ENCODE results near the gene DEFB110.

DNA sequence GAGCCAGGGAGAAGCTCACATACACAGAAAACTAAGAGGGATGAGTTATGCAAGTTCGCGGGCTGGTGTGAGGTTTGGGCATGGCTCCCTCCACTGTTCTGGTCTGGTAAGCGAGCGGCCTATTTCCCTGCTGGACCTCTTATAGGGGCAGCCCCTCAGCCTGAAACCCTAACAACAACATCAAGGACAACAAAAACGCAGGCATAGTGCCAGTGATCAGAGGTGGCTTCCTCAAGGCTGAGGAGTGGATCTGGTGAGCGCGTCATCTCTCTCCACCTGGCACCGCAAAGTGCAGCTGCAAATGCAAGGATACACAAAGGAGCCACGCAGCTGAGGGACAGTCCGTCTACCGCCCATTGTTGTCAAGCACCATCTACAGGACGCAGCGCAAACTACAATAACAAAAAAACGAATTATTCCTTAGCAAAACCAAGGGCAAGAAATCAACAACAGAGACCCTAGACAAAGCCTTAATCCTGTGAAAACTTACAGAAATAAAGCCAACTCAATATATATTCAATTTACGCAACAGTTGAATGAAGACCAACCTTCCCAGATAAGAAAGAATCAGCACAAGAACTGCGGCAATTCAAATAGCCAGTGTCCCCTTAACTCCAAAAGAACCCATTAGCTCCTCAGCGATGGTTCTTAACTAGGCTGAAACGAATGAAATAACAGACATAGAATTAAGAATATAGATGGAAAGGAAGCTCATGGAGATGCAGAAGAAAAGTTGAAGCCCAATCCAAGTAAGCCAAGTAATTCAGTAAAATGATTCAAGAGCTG, 9.2 kb upstream of the DEFB110 start:
- TF ChIP-seq, protein P1, sequence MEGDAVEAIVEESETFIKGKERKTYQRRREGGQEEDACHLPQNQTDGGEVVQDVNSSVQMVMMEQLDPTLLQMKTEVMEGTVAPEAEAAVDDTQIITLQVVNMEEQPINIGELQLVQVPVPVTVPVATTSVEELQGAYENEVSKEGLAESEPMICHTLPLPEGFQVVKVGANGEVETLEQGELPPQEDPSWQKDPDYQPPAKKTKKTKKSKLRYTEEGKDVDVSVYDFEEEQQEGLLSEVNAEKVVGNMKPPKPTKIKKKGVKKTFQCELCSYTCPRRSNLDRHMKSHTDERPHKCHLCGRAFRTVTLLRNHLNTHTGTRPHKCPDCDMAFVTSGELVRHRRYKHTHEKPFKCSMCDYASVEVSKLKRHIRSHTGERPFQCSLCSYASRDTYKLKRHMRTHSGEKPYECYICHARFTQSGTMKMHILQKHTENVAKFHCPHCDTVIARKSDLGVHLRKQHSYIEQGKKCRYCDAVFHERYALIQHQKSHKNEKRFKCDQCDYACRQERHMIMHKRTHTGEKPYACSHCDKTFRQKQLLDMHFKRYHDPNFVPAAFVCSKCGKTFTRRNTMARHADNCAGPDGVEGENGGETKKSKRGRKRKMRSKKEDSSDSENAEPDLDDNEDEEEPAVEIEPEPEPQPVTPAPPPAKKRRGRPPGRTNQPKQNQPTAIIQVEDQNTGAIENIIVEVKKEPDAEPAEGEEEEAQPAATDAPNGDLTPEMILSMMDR (IDR thresholded peaks at IDR 0.05), result peak in 1 of 6 experiments; percentile 39
- no peak for TF ChIP-seq POLR2A (IDR thresholded peaks at IDR 0.05)

All from esophagus squamous epithelium (tissue), 4 donors.